NCI-H2196 (cell line): ENCODE measurements around the gene CELF4.

Source experiments
- DNase-seq: peaks from one replicate; lab custom pipeline; 2025; ENCODE audit not compliant: unreplicated experiment; lab: John Stamatoyannopoulos, UW

CELF4 gene

DNA sequence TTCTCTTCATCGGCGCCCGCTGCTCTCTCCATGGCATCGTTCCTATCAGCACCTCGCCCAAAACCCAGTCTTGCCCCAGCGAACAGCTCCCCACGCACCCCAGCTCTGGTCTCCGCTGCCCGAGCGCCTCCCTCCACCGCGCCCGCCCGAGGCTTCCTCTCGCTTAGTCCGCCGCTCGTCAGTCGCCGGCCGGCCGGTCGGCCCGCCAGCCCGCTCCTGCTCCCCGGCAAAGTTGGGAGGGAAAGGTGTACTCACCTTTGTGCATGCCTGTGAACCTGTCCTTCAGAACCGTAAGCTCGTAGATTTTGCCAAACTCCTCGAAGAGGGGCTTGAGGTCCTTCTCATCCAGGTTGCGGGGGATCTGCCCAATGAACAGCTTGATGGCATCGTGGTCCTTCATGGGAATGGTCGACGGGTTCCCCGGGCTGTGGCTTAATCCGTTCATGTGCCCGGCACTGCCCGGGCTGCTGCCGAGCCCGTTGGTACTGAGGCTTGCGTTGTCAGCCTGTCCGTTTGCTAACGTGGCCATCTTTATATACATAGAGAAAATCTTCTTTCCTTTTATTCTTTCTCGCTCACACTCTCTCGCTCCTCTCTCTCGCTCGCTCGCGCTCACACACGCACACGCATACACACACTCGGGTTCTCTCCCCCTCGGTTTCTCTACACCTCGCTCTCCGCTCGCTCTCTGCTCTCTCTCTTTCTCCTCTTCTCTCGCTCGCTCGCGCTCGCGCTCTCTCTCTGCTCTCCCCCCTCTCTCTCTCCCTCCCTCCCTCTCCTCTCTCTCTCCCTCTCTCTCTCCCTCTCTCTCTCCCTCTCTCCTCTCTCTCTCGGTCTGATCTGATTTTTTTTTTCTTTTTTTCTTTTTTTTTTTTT, at the start of gene CELF4:
Gene CELF4 (minus strand): TSS at position 698 of the 876 bp plus-strand sequence.
- DNase-seq: no peak

- no peak for DNase-seq
Observed at GRCh38 chr18:37613253-37613565, 47.6 kb upstream of the CELF4 start.

DNA sequence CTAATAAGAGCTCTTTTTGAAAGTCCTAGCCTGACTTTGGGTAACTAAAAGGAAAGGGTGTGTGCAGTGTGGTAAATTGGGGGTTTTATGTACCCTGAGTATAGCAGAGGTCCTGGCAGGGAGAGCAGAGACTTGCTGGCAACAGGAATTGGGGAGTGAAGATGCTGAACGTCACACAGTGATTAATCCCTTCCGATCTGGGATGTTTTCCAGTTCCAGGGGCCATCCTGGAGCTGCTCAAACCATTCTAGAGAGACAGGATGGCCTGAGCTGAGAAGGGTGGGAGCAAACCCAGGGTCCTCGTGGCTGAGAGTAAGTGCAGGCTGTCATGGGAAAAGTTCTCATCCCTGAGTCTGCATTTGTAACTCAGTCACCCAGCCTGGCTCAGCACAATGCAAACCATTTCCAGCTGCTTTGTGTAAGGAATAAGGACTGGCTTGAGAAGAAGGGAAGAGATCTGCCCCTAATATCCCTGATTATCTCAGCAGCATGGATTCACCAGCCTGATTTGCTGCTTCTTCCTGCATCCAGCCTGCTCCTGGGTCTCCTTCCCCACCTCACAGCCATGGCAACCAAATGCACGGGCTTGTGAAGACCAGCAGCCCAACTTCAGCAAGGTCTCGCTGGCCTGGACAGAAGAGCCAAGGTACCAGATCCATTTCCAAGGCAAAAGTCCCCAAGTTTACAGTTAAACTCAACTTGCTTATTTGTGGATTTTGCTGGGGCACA, 47.1 kb upstream of the CELF4 start:
- no peak for DNase-seq

GRCh38 chr18:37611614-37612279, 46.1 kb upstream of the CELF4 start:
- no peak for DNase-seq

GRCh38 chr18:37608876-37609275, 43.3 kb upstream of the CELF4 start:
- DNase-seq: no peak

DNA sequence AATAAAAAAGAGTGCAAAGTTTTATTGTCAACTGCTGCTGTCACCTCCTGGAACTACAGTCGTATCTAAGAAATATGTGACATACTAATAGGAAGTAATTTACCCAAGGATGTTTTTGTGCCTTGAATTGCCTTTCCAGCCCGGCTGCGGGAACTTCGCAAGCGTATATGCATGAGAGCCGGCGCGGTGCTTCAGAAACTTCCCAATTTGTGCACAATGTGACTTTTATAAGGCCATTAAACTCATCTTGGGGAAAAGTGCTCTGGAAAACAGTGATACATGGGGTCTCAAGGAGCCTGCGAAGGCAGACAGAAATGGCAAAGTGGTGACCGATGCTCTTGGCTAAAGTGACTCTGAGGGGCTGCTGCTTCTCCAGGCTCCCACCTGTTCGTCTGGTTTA, 41.7 kb upstream of the CELF4 start:
- DNase-seq: no peak

DNA sequence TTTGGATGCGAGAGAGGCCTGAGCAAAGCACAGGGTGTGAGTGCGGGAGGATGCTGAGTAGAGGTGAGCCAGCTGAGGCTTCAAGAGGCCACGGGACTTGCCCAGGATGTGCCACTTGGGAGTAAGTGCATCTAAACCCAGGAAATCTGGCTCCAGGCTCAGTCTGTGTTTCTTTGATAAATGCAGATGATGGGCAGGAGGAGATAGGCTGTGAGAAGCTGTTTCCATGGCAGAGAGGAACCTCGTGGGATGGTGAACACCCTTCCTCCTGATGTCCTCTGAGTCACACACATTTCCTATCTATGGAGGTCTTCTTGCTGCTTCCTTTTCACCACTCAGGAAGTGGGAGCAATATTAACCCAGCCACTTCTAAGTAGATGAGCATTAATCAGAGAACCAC, 38.4 kb upstream of the CELF4 start:
- no peak for DNase-seq

- no peak for DNase-seq
Observed at GRCh38 chr18:37598966-37599896, 33.6 kb upstream of the CELF4 start.

DNA sequence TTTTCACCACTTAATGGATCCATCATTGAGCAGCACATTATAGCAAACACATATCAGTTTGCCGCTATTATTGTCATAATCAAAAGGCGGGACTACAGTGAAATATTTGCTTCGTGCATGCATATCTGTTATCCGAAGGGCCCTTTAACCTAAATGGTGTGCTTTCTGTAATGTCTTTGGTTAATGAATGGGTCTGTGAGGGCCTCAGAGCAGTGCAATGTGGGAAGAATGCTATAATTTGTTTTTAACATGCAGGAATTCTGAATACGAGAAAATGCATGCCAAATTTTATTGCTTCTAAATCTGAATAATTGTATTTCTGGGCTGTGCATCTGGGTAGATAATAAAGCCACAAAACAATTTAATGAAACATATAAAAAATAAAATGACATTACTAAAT, 32.8 kb upstream of the CELF4 start:
- DNase-seq: no peak

DNA sequence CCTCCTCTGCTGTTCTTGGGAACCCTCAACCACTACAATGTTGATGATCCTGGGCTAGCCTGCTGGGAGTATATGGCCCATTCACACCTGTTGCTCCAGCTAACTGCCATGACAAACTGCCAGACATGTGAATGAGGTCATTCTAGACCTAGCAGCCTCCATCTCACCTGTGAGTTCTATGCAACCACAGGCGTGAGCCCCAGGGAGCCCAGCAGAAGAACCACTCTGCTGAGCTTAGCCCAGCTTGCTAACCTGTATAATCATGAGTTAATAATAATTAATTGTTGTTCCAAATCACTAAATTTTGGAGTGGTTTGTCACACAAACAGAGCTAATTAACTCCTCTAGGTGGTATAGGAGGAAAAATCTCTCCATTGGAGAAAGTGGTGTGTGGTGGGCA, 24.7 kb upstream of the CELF4 start:
- no peak for DNase-seq

DNA sequence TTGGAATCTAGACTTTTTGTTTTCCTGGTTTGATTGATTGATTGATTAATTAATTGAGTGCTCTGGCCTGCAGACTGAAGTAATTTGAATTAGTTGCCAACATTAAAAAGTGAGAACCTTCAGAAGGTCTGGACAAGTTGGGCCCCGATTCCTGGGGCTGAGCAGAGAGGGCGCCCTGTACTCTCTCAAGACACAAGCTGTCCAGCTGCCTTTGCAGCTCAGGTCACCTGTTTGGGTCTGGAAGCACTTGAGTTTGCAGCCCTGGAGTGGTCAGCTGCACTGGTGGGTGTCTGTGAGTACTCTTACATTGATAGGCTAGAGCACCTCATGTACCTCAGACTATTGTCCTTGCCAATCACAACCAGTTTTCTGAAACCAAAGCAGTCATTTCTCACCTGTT, 22.7 kb upstream of the CELF4 start:
- DNase-seq: no peak

GRCh38 chr18:37586656-37587225, 21.1 kb upstream of the CELF4 start:
- no peak for DNase-seq

DNA sequence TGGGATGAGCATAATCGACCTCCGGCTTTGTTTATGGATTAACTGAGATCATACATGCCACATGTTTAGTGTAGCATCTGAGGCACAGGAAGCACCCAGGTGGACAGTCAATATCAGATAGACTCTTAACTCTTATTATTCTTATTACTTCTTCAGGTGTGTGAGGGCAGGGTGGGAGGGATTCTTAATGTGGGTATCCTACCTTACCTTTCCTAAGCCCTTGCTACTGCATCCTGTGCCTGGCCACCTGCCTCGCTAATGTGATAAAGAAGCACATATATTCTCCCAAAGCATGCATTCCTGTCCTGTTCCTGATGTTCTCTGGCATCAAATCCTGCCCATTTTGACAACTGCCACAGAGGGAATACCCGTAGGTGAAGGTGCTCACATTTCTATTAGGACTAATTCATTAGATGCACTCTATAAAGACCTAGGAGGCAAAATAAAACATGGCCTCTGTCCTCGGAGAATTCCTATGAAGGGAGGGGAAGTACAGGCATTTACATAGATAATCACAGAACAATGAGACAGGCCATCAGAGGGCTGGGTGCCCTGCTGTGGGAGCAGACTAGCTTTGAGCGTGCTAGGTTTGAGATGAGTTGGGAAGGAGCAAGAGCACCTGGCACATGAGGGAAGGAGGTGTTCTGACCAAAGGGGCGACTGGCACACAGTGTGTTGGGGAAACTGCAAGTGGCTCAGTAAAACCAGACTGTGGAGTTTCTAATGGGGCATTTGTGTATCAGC, 19.5 kb upstream of the CELF4 start:
- no peak for DNase-seq

DNA sequence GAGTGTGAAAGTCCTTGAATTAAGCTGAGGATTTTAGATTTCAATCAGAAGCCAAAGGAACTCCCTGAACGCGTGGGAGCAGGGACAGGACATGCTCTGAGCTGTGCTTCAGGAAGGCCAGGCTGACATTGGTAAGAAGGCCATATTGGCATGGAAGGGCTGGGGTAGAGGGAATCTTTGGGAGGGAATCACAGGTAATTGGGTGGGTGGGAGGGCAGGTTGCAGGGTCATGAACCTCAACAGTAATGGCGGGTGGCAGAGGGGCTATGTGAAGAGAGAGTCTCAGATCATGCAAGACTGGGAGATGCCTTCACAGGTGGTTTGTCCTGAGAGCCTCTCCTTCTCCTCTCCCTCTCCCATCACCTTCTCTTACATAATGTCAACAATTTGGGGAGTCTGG, 18.6 kb upstream of the CELF4 start:
- no peak for DNase-seq

GRCh38 chr18:37582261-37582660, 16.7 kb upstream of the CELF4 start:
- DNase-seq: no peak

GRCh38 chr18:37578886-37579513, 13.4 kb upstream of the CELF4 start:
- no peak for DNase-seq

DNA sequence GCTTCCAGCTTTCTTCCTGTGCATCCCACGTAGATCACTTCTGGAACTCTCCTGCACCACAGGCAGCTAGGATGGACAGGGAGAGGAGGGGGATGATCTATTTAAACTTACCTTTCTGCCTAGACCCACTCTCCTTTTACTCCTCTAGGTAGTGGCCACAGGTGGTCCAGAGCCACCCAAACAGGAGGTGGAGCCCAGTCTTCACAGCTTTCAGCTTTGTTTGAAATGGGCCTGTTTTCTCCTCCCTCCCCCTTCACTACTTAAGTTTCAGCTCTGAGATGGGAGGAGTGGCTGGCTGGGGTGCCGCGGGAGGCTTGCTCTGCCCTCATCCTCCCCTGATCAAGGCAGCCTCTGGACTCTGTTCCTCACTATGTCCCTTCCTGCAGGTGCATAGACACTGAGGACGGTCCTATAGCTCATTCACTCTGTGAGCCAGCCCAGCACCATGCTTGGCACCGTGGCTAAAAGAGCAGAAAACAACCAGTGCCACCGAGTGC, 12.6 kb upstream of the CELF4 start:
- DNase-seq: no peak

DNA sequence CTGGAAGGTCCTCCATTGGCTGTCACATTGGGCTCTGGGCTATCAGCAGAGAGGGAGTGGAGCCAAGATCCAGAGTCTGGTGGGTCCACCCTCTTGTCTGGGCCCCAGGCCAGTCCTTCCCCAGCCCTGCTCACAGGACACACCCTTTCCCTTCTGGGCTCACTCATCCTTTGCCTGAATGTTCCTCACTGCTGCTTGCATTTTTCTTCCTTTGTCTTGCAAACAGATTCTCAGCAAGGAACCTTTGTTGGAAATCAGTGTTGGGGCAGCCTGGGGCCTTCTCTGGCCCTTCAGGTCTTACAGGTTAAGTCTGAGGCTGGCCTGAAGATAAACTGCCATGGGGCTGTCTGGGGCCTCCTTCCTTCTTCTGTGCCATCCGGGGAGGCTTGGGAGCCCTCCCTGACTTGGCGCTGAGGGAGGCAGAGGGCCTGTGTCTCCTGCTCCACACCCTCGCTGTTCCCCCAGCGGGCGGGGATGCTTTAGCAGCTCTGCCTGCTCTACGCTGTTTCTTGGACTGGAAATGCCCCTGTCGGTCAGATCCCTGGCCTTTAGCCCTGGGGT, 11.5 kb upstream of the CELF4 start:
- DNase-seq: no peak

GRCh38 chr18:37575646-37576045, 10.0 kb upstream of the CELF4 start:
- DNase-seq: no peak
